NCI-H345 (cell line): ENCODE measurements around the gene AP3S1.

Experiments used
- DNase-seq: peaks from one replicate; lab custom pipeline; 2025; lab: John Stamatoyannopoulos, UW

Gene AP3S1

GRCh38 chr5:115825948-115826347 is 15.8 kb upstream of the AP3S1 start:
- DNase-seq: no peak

GRCh38 chr5:115829913-115830312 is 11.8 kb upstream of the AP3S1 start:
- no peak for DNase-seq

- DNase-seq: peak; percentile 29
Observed at GRCh38 chr5:115831163-115831768, 10.5 kb upstream of the AP3S1 start.

GRCh38 chr5:115835481-115835880 is 6.3 kb upstream of the AP3S1 start:
- no peak for DNase-seq

GRCh38 chr5:115838885-115839518 is 2.7 kb upstream of the AP3S1 start:
- peak; percentile 32 for DNase-seq

- DNase-seq: no peak
Observed at GRCh38 chr5:115840873-115841272, 862 bp upstream of the AP3S1 start.

- peak; percentile 64 for DNase-seq
Observed at GRCh38 chr5:115842089-115842935, 577 bp downstream of the AP3S1 start.

GRCh38 chr5:115842952-115843351 is 1.2 kb downstream of the AP3S1 start:
- DNase-seq: no peak

GRCh38 chr5:115843444-115844130 is 1.9 kb downstream of the AP3S1 start:
- DNase-seq: no peak

GRCh38 chr5:115844321-115844817 is 2.6 kb downstream of the AP3S1 start:
- DNase-seq: no peak

GRCh38 chr5:115847290-115847689 is 5.6 kb downstream of the AP3S1 start:
- no peak for DNase-seq

- no peak for DNase-seq
Observed at GRCh38 chr5:115849258-115849798, 7.6 kb downstream of the AP3S1 start.

- DNase-seq: no peak
Observed at GRCh38 chr5:115850744-115851416, 9.1 kb downstream of the AP3S1 start.

- no peak for DNase-seq
Observed at GRCh38 chr5:115854139-115854538, 12.4 kb downstream of the AP3S1 start.

- DNase-seq: no peak
Observed at GRCh38 chr5:115855959-115856358, 14.2 kb downstream of the AP3S1 start.

GRCh38 chr5:115857057-115857479 is 15.3 kb downstream of the AP3S1 start:
- DNase-seq: no peak

GRCh38 chr5:115857626-115858349 is 16.1 kb downstream of the AP3S1 start:
- no peak for DNase-seq

- no peak for DNase-seq
Observed at GRCh38 chr5:115858396-115858795, 16.7 kb downstream of the AP3S1 start.

GRCh38 chr5:115859378-115859777 is 17.6 kb downstream of the AP3S1 start:
- DNase-seq: no peak

- no peak for DNase-seq
Observed at GRCh38 chr5:115869256-115869795, 27.6 kb downstream of the AP3S1 start.
